Endothelial cell of umbilical vein (primary cell): ENCODE data around the gene FCF1. TPM values are rescaled to one million over a fixed set of nuclear protein-coding genes. Genes with fewer than 3 reads are reported as not detected.

ENCODE experiments used
- BruUV-seq: library from RNA; stranded (reverse); fragments of 400-500 nt; replicated peaks from 2 replicates; lab custom pipeline; 2021; lab: Mats Ljungman, UMichigan
- CTCF ChIA-PET: fragments of 300-600, 350-600 bp; sonication (Branson Sonifier 250); formaldehyde crosslinking; loops from one replicate; lab custom pipeline; 2021; ENCODE audit warnings: antibody characterized with exemption, inconsistent platforms; lab: Charles Lee
- POLR2A ChIA-PET: fragments of 300-600, 350-600 bp; sonication (Branson Sonifier 250); formaldehyde crosslinking; loops from one replicate; lab custom pipeline; 2021; ENCODE audit warnings: antibody characterized with exemption, inconsistent platforms; lab: Charles Lee
- DNase-seq: peaks from one replicate; pipeline ENCODE4 v3.0.0-alpha.2; 2011; ENCODE audit warnings: low read depth, low spot score
- FAIRE-seq: peaks from 2 replicates; lab custom pipeline; 2011; peaks lifted over from hg19 to GRCh38; lab: Jason Lieb, UNC
- H2AFZ ChIP-seq: 2 replicates; pipeline ENCODE4 v1.6.0; 2012; ENCODE audit warnings: low read depth, low read length, control low read depth, inconsistent platforms
- H3K27ac ChIP-seq: 2 replicates; pipeline ENCODE4 v1.5.1; 2011; ENCODE audit warnings: low read depth, mild to moderate bottlenecking, control low read depth, low read length, moderate library complexity; ENCODE audit not compliant: insufficient read depth
- H3K27me3 ChIP-seq, 2 experiments: 2 replicates each; pipeline versions ENCODE4 v1.6.0 to v1.6.1; 2011; ENCODE audit warnings: low read length in 2 of 2, mixed read lengths in 1 of 2; ENCODE audit not compliant: control insufficient read depth in 2 of 2, insufficient read depth in 2 of 2
- H3K36me3 ChIP-seq, 2 experiments: 2 replicates in 1 of 2; 3 replicates in 1 of 2; pipeline ENCODE4 v1.5.1; 2011; ENCODE audit warnings: low read length in 2 of 2, mild to moderate bottlenecking in 1 of 2, moderate library complexity in 1 of 2; ENCODE audit not compliant: control insufficient read depth in 2 of 2, insufficient read depth in 2 of 2; ENCODE audit errors: extremely low read depth in 1 of 2
- H3K4me1 ChIP-seq: 3 replicates; pipeline ENCODE4 v1.5.1; 2011; ENCODE audit warnings: mild to moderate bottlenecking, low read length; ENCODE audit not compliant: control insufficient read depth, insufficient read depth; ENCODE audit errors: extremely low read depth
- H3K4me2 ChIP-seq: 2 replicates; pipeline ENCODE4 v1.6.1; 2011; ENCODE audit warnings: low read length, control low read depth, mixed read lengths; ENCODE audit not compliant: insufficient read depth
- H3K4me3 ChIP-seq, 3 experiments: fragments of 200-600 bp in 1 of 3; sonication (generic), shearing (Covaris generic) in 1 of 3; replicated peaks in 1 of 3; 2 replicates each; pipeline ENCODE4 v1.5.1; 2011 to 2016; ENCODE audit warnings: control low read depth in 3 of 3, low read length in 3 of 3, mild to moderate bottlenecking in 2 of 3, inconsistent platforms in 1 of 3, low read depth in 1 of 3, moderate library complexity in 1 of 3; ENCODE audit not compliant: insufficient read depth in 1 of 3
- H3K79me2 ChIP-seq: 2 replicates; pipeline ENCODE4 v1.6.0; 2012; ENCODE audit warnings: low read length, inconsistent platforms; ENCODE audit not compliant: control insufficient read depth, insufficient read depth
- H3K9ac ChIP-seq: replicated peaks from 2 replicates; pipeline ENCODE3; 2011; ENCODE audit warnings: low read length, control low read depth; ENCODE audit not compliant: insufficient read depth; ENCODE audit errors: extremely low read depth
- H3K9me1 ChIP-seq: replicated peaks from 3 replicates; pipeline ENCODE4 v1.6.0; 2011; ENCODE audit warnings: mild to moderate bottlenecking, low read length; ENCODE audit not compliant: control insufficient read depth, insufficient read depth; ENCODE audit errors: extremely low read depth
- H3K9me3 ChIP-seq: replicated peaks from 2 replicates; pipeline ENCODE4 v1.5.1; 2012; ENCODE audit warnings: low read length, inconsistent platforms; ENCODE audit not compliant: control insufficient read depth, insufficient read depth
- H4K20me1 ChIP-seq: replicated peaks from 2 replicates; pipeline ENCODE3; 2011; ENCODE audit warnings: mild to moderate bottlenecking, low read length; ENCODE audit not compliant: control insufficient read depth, insufficient read depth; ENCODE audit errors: extremely low read depth
- CTCF ChIP-seq, 2 donors: IDR thresholded peaks; 1 replicate in 1 of 2; 2 replicates in 1 of 2; pipeline ENCODE4 v1.5.1; 2011; ENCODE audit warnings: low read length in 2 of 2, mild to moderate bottlenecking in 2 of 2, moderate library complexity in 2 of 2, control low read depth in 1 of 2, inconsistent platforms in 1 of 2, low read depth in 1 of 2; ENCODE audit not compliant: insufficient read depth in 1 of 2; ENCODE audit errors: extremely low read depth in 1 of 2
- EZH2 ChIP-seq: IDR thresholded peaks from 2 replicates; pipeline ENCODE4 v1.6.1; 2012; ENCODE audit warnings: borderline replicate concordance, low read depth, mild to moderate bottlenecking, moderate library complexity, low read length, inconsistent platforms; ENCODE audit not compliant: severe bottlenecking
- FOS ChIP-seq: IDR thresholded peaks from 2 replicates; pipeline ENCODE4 v1.6.1; 2011; ENCODE audit warnings: mild to moderate bottlenecking, low read length, moderate library complexity, borderline replicate concordance; ENCODE audit not compliant: insufficient read depth
- GATA2 ChIP-seq: IDR thresholded peaks from 2 replicates; pipeline ENCODE4 v1.7.0; 2011; ENCODE audit warnings: low read depth, mild to moderate bottlenecking, moderate library complexity, mixed read lengths, low read length; ENCODE audit not compliant: insufficient read length, insufficient read depth
- JUN ChIP-seq: IDR thresholded peaks from 2 replicates; pipeline ENCODE4 v1.6.1; 2011; ENCODE audit warnings: borderline replicate concordance, low read depth; ENCODE audit not compliant: insufficient read length, insufficient read depth
- MAX ChIP-seq: IDR thresholded peaks from 2 replicates; pipeline ENCODE4 v1.6.1; 2011; ENCODE audit not compliant: insufficient read depth, insufficient read length
- MYC ChIP-seq: IDR thresholded peaks from one replicate; pipeline ENCODE4 v1.6.1; 2011; ENCODE audit warnings: mild to moderate bottlenecking, low read depth, low read length
- POLR2A ChIP-seq: IDR thresholded peaks from 2 replicates; pipeline ENCODE4 v1.6.1; 2012; ENCODE audit warnings: low read depth, mild to moderate bottlenecking, control low read depth, low read length
- POLR2AphosphoS5 ChIP-seq: IDR thresholded peaks from 2 replicates; pipeline ENCODE4 v1.6.1; 2012; ENCODE audit warnings: low read depth, mild to moderate bottlenecking, control low read depth, low read length, moderate library complexity; ENCODE audit not compliant: insufficient read depth
- dilution Hi-C: fragments of 300-500 bp; cut with MboI; formaldehyde crosslinking; loops from one replicate; pipeline ENCODE4 v1.15.0; 2019; ENCODE audit warnings: low sequenced_read_pairs; ENCODE audit not compliant: extremely low pct_ligation_motif_present
- intact Hi-C: fragments of 100-400 bp; cut with micrococcal nuclease; formaldehyde crosslinking; loops from one replicate; pipeline ENCODE4 v1.10.0; 2022
- polyA plus RNA-seq, 4 experiments: library from polyadenylated mRNA; depleted of rRNA in 3 of 4; stranded (reverse) in 3 of 4; unstranded in 1 of 4; fragments of >200 nt; gene quantifications; 2 replicates each; pipeline versions ENCODE4 v1.2.1 to v1.2.3, GENCODE V29; 2011 to 2012; ENCODE audit warnings: missing spikeins in 1 of 4
- total RNA-seq: library from RNA; stranded (reverse); gene quantifications from 2 replicates; pipeline ENCODE4 v1.2.3, GENCODE V29; 2021

The FCF1 gene
- total and polyA plus RNA-seq, 2 donors (not counting 3 experiments of a cell fraction or from before 2014, with no cell fraction given): 26.2 to 58.2 TPM

- DNase-seq: no peak
- Histone ChIP-seq H3K4me1 (no peaks in the 10 kb centered on the region), H3K27me3 (no peaks in the 10 kb centered on the region), H2AFZ (no peak overlapping the region), H3K79me2 (no peaks in the 10 kb centered on the region), H3K36me3 (peaks cover 0 to 11% of the 10 kb centered on the region in 2 experiments), H3K9me1 (no peaks in the 10 kb centered on the region), H3K27ac (no peak overlapping the region), H3K9ac (no peak overlapping the region), H3K4me3 (no peak overlapping the region), H4K20me1 (no peaks in the 10 kb centered on the region), H3K4me2 (no peak overlapping the region), H3K9me3 (no peaks in the 10 kb centered on the region)
- no peak for FAIRE-seq
- no peak for TF ChIP-seq POLR2A
- no peak for TF ChIP-seq EZH2
- TF ChIP-seq MAX: no peak
- no peak for TF ChIP-seq POLR2AphosphoS5
- TF ChIP-seq MYC: no peak
- no peak for TF ChIP-seq JUN
- TF ChIP-seq FOS: no peak
- no peak for TF ChIP-seq GATA2
- TF ChIP-seq CTCF (IDR thresholded peaks at IDR 0.05; ENCODE audit: extremely low read depth in 1 of 2, insufficient read depth in 1 of 2, low read depth in 1 of 2, low read length in 2 of 2): no peak
- dilution Hi-C loops: no loop called here
- ChIA-PET POLR2A (no interaction called here), CTCF (no interaction called here)
- intact Hi-C loops: no loop called here
- no TSS peak for BruUV-seq
Observed at GRCh38 chr14:74720526-74720925, 7.6 kb downstream of the FCF1 start.
